Loucy (cell line): Measurements from ENCODE around the gene MACROD2.

Source experiments
- EZH2phosphoT487 ChIP-seq: fragments of 200-600 bp; IDR thresholded peaks from 2 replicates; pipeline ENCODE4 v1.6.1; 2018; ENCODE audit warnings: antibody characterized with exemption, mild to moderate bottlenecking, moderate library complexity, borderline replicate concordance
- TF ChIP-seq, protein P1 (sequence below): fragments of 200-600 bp; sonication (generic); conservative IDR thresholded peaks from 2 replicates; pipeline ENCODE4 v1.5.1; 2014; ENCODE audit warnings: mild to moderate bottlenecking, antibody characterized with exemption, low read length

DNA sequence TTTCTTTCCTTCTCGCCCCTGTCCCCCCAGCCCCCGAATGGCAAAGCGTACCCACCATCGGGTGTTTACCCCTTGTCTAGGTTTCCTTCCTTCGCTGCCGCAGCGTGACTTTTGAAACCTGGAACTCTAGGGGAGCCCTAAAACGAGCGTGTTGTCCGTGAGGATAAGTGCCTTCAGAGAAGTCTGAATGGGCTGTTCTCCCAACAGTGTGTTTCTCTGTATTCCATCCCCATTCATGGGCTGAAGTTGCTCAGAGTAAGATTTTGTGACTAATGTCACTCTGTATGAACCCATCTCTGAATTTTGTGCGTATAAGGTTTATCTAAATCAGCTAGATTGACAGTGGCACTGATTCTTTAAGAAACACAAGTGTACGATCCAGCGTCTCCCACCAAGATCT, 949 bp downstream of the MACROD2 start:
- TF ChIP-seq, protein P1, sequence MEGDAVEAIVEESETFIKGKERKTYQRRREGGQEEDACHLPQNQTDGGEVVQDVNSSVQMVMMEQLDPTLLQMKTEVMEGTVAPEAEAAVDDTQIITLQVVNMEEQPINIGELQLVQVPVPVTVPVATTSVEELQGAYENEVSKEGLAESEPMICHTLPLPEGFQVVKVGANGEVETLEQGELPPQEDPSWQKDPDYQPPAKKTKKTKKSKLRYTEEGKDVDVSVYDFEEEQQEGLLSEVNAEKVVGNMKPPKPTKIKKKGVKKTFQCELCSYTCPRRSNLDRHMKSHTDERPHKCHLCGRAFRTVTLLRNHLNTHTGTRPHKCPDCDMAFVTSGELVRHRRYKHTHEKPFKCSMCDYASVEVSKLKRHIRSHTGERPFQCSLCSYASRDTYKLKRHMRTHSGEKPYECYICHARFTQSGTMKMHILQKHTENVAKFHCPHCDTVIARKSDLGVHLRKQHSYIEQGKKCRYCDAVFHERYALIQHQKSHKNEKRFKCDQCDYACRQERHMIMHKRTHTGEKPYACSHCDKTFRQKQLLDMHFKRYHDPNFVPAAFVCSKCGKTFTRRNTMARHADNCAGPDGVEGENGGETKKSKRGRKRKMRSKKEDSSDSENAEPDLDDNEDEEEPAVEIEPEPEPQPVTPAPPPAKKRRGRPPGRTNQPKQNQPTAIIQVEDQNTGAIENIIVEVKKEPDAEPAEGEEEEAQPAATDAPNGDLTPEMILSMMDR = no peak
- TF ChIP-seq EZH2phosphoT487 = no peak
